ENCODE data around the gene SLC27A4.
A peak's percentile ranks its signal among the peaks of the same experiment; 100 is the strongest.

Gene SLC27A4

DNA sequence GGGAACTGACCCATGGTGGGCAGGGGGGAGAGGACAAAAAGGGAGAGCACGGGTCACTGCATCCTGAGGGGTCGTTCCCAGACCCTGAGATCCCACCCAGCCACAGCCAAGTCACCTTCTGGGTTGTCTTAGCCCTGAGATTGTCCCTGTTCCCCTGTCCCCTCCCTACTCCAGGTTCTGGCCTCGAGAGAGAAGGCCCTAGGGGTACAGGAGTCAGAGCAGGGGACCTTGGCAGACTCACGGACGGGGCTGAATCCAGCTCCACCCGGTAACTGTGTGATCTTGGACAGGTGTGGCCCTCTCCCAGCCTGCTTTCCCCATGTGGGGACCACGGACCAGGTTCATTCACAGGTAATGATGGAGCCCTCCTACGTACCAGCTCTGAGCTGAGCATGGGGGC, 69.1 kb downstream of the SLC27A4 start:
- TF ChIP-seq, protein P1, sequence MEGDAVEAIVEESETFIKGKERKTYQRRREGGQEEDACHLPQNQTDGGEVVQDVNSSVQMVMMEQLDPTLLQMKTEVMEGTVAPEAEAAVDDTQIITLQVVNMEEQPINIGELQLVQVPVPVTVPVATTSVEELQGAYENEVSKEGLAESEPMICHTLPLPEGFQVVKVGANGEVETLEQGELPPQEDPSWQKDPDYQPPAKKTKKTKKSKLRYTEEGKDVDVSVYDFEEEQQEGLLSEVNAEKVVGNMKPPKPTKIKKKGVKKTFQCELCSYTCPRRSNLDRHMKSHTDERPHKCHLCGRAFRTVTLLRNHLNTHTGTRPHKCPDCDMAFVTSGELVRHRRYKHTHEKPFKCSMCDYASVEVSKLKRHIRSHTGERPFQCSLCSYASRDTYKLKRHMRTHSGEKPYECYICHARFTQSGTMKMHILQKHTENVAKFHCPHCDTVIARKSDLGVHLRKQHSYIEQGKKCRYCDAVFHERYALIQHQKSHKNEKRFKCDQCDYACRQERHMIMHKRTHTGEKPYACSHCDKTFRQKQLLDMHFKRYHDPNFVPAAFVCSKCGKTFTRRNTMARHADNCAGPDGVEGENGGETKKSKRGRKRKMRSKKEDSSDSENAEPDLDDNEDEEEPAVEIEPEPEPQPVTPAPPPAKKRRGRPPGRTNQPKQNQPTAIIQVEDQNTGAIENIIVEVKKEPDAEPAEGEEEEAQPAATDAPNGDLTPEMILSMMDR (IDR thresholded peaks at IDR 0.05; ENCODE audit: poor library complexity, severe bottlenecking): no peak
- Histone ChIP-seq H3K36me3 (ENCODE audit: low read depth) (no peaks in the 10 kb centered on the region), H3K27ac (ENCODE audit: poor library complexity, severe bottlenecking) (no peak overlapping the region), H3K9me3 (ENCODE audit: severe bottlenecking) (no peaks in the 10 kb centered on the region), H3K4me1 (ENCODE audit: insufficient read depth, poor library complexity, severe bottlenecking) (no peaks in the 10 kb centered on the region), H3K27me3 (ENCODE audit: insufficient read depth, poor library complexity, severe bottlenecking) (no peaks in the 10 kb centered on the region), H3K4me3 (ENCODE audit: severe bottlenecking) (no peak overlapping the region)
- ATAC-seq (ENCODE audit: low read depth) (0 out of 3 replicates have a peak, but pooled peaks have one; percentile 7), DNase-seq (ENCODE audit: low spot score) (no peak)

DNA sequence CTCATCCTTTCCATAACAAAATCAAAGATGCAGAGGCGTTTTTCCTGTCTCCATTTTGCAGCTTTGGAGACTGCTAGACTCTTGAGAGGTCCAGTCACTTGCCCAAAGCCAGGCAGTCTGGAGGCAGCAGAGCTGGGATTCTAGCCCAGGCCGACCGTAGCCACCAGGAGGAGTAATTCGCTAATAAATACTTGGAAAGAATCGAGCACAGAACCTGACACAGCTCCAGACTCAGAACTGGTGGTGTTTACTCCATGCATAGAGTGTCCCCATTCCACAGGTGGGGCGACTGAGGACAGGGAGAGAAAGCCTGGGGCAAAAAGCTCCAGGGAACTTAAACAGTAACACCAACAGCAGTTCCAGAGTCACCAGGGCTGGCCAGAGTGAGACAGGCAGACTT, 69.7 kb downstream of the SLC27A4 start:
- no peak for DNase-seq (ENCODE audit: low spot score)
- no peaks in the 10 kb centered on the region for H3K4me1 ChIP-seq (ENCODE audit: insufficient read depth, poor library complexity, severe bottlenecking)
- no peaks in the 10 kb centered on the region for H3K9me3 ChIP-seq (ENCODE audit: severe bottlenecking)

More for the DNA sequence above, 69.7 kb downstream of the SLC27A4 start:
- H3K27ac ChIP-seq (ENCODE audit: poor library complexity, severe bottlenecking): no peak overlapping the region
- peak; percentile 64 for ATAC-seq (ENCODE audit: low read depth)
- no peak overlapping the region for H3K4me3 ChIP-seq (ENCODE audit: severe bottlenecking)
- H3K27me3 ChIP-seq (ENCODE audit: insufficient read depth, poor library complexity, severe bottlenecking): no peaks in the 10 kb centered on the region
- no peaks in the 10 kb centered on the region for H3K36me3 ChIP-seq (ENCODE audit: low read depth)
- TF ChIP-seq, protein P1 (IDR thresholded peaks at IDR 0.05; ENCODE audit: poor library complexity, severe bottlenecking): peak; percentile 33

Measured in RWPE2 (cell line).